ENCODE data around the gene XPO6.

The XPO6 gene

GRCh38 chr16:28062261-28062846 is 149.4 kb downstream of the XPO6 start:
- Histone ChIP-seq H3K9ac (ENCODE audit: low read length in 5 of 5) (no peak overlapping the region), H3K4me1 (ENCODE audit: control insufficient read depth in 5 of 5, insufficient read depth in 5 of 5, low read length in 5 of 5) (no peaks in the 10 kb centered on the region), H3K9me3 (ENCODE audit: control insufficient read depth in 5 of 5, low read length in 5 of 5) (no peaks in the 10 kb centered on the region), H3K4me3 (ENCODE audit: low read depth in 1 of 5, low read length in 5 of 5) (no peak overlapping the region), H3K36me3 (ENCODE audit: control insufficient read depth in 5 of 5, insufficient read depth in 5 of 5, low read length in 5 of 5) (no peaks in the 10 kb centered on the region), H3K27me3 (ENCODE audit: control insufficient read depth in 5 of 5, insufficient read depth in 4 of 5, low read length in 5 of 5) (peaks cover 29 to 50% (median 40%) of the 10 kb centered on the region in 5 donors), H3K27ac (ENCODE audit: low read depth, low read length) (no peak overlapping the region)

DNA sequence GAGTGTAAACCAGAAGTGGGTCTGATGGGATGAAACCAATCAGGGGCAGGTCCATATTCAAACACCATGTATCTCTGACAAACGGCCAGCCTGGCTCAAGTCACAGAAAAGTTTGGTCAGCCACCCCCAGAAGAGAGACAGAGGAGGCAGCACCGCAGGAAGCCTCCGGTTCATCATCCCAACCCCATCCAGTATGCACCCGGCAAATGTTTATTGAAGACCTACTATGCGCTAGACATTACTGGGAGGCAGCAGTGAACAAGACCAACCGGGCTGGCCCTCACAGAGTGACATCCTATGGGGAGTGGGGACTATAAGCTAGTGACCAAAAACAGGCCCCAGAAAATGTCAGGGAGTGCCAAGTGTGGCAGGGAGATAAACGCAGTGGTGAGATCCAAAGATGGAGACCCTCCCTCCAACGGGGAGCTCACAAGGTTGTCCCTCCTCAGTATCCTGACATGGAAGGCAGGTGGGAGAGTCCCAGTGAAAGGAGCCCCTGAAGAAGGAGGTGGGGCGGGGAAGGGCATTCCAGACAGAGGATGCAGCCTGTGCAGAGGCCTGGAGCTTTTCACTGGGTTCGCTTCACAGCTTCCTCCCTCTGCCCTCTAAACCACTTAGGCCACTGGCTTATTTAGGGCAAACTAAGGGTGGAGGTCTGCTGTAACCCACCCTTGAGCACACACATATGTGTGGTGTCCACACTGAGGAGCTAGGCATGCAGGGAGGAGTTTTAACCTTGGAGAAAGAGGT is 150.2 kb downstream of the XPO6 start:
- no peaks in the 10 kb centered on the region for H3K36me3 ChIP-seq (ENCODE audit: control insufficient read depth in 5 of 5, insufficient read depth in 5 of 5, low read length in 5 of 5)
- H3K4me3 ChIP-seq (ENCODE audit: low read depth in 1 of 5, low read length in 5 of 5) = no peak overlapping the region
- no peak overlapping the region for H3K27ac ChIP-seq (ENCODE audit: low read depth, low read length)
- H3K27me3 ChIP-seq (ENCODE audit: control insufficient read depth in 5 of 5, insufficient read depth in 4 of 5, low read length in 5 of 5) = peaks cover 29 to 50% (median 40%) of the 10 kb centered on the region in 5 donors
- H3K9me3 ChIP-seq (ENCODE audit: control insufficient read depth in 5 of 5, low read length in 5 of 5) = no peaks in the 10 kb centered on the region
- H3K4me1 ChIP-seq (ENCODE audit: control insufficient read depth in 5 of 5, insufficient read depth in 5 of 5, low read length in 5 of 5) = no peaks in the 10 kb centered on the region
- H3K9ac ChIP-seq (ENCODE audit: low read length in 5 of 5) = no peak overlapping the region

DNA sequence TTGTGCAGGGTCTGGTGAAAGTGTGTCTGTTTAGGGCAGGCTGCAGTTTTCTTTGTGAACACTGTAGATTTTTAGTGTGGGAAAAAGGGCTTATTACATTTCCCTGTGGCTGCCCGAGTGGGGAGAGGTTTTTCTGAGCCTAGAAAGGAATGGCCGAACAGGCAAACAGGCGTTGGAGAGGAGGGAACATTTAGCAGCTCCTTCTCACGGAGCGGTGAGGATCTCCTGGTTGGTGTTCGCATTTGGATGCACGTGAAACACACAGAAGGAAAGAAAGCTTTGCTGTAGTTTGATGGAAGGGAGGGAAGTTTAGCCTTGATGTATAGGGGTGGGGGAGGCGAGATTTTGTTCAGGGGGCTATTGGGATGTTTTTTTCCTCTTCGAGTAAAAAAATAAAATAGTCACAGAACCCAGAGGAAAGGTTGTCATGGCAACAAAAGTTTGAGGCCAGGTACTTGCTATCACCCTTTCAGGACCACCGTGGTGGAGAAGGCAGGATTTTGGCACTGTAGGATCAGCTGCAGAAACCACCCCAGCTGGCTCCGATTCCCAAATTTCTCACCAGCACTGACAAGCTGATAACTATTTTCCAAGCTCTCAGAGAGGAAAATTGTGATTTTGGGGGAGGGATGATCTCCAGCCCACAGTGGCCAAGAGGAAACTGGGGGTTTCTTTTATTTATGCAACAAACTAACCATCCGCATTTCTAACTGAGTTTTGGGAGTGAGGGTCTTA is 151.8 kb downstream of the XPO6 start:
- H3K27ac ChIP-seq (ENCODE audit: low read depth, low read length) = no peak overlapping the region
- no peaks in the 10 kb centered on the region for H3K36me3 ChIP-seq (ENCODE audit: control insufficient read depth in 5 of 5, insufficient read depth in 5 of 5, low read length in 5 of 5)
- H3K4me1 ChIP-seq (ENCODE audit: control insufficient read depth in 5 of 5, insufficient read depth in 5 of 5, low read length in 5 of 5) = no peaks in the 10 kb centered on the region
- H3K4me3 ChIP-seq (ENCODE audit: low read depth in 1 of 5, low read length in 5 of 5) = no peak overlapping the region
- H3K9me3 ChIP-seq (ENCODE audit: control insufficient read depth in 5 of 5, low read length in 5 of 5) = no peaks in the 10 kb centered on the region
- H3K27me3 ChIP-seq (ENCODE audit: control insufficient read depth in 5 of 5, insufficient read depth in 4 of 5, low read length in 5 of 5) = peaks cover 29 to 48% (median 39%) of the 10 kb centered on the region in 5 donors
- no peak overlapping the region for H3K9ac ChIP-seq (ENCODE audit: low read length in 5 of 5)

DNA sequence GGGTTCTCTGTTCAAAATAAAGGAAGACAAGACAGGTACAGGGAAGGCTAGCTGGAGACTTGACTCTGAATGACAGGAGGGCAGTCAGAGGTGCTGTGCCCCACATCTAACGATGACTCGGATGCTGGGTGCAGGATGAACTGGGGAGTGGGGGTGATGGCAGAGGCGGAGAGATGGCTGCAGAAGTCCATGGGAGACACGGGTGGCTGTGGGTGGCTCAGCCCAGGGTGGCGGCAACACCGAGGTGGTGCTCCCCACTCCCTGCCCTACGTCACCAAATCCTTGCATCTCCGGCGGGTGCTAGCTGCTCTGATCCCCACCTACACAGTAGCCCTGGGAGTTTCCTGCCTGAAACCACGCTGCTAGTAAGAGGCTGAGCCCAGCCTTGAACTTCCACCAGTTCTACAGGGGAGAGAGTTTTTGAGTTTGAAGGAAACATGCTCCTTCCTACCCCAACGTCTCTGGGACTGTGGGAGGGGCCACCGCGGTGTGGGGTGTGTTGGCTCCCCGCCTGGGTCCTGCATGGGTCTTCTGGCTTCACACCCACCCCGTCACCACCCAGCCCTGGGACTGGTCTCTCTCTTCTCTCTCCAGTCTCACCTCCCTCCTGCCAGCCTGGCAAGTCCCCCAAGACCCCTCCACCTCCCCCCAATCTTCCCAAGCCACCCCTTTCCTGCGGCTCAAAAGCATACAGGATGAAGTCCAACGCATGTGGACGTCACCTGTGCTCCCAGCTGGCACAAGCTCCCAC is 152.8 kb downstream of the XPO6 start:
- H3K9me3 ChIP-seq (ENCODE audit: control insufficient read depth in 5 of 5, low read length in 5 of 5) = no peaks in the 10 kb centered on the region
- peaks cover 30 to 40% (median 35%) of the 10 kb centered on the region in 5 donors for H3K27me3 ChIP-seq (ENCODE audit: control insufficient read depth in 5 of 5, insufficient read depth in 4 of 5, low read length in 5 of 5)
- no peaks in the 10 kb centered on the region for H3K36me3 ChIP-seq (ENCODE audit: control insufficient read depth in 5 of 5, insufficient read depth in 5 of 5, low read length in 5 of 5)
- no peaks in the 10 kb centered on the region for H3K4me1 ChIP-seq (ENCODE audit: control insufficient read depth in 5 of 5, insufficient read depth in 5 of 5, low read length in 5 of 5)
- no peak overlapping the region for H3K4me3 ChIP-seq (ENCODE audit: low read depth in 1 of 5, low read length in 5 of 5)
- no peak overlapping the region for H3K27ac ChIP-seq (ENCODE audit: low read depth, low read length)
- no peak overlapping the region for H3K9ac ChIP-seq (ENCODE audit: low read length in 5 of 5)

DNA sequence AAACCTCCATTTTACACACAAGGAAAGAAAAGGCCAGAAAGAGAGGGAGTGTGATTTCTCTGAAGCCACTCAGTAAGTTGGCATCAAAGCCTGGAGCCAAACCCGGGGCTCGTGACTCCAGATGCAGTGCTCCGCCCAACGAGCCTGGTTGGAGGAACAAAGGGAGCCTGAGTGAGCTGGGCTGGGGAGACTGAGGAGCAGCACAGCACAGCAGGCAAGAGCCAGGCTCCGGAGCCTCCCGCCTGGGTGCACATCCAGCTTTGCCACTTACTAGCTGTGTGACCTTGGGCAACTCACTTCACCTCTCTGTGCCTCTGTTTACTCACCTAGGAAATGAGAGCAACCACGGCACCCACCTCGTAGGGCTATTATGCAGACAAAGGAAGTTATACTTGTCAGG is 153.8 kb downstream of the XPO6 start:
- H3K4me1 ChIP-seq (ENCODE audit: control insufficient read depth in 5 of 5, insufficient read depth in 5 of 5, low read length in 5 of 5) = no peaks in the 10 kb centered on the region
- peaks cover 38 to 42% (median 39%) of the 10 kb centered on the region in 5 donors for H3K27me3 ChIP-seq (ENCODE audit: control insufficient read depth in 5 of 5, insufficient read depth in 4 of 5, low read length in 5 of 5)
- H3K4me3 ChIP-seq (ENCODE audit: low read depth in 1 of 5, low read length in 5 of 5) = no peak overlapping the region
- H3K27ac ChIP-seq (ENCODE audit: low read depth, low read length) = no peak overlapping the region
- no peak overlapping the region for H3K9ac ChIP-seq (ENCODE audit: low read length in 5 of 5)
- H3K36me3 ChIP-seq (ENCODE audit: control insufficient read depth in 5 of 5, insufficient read depth in 5 of 5, low read length in 5 of 5) = no peaks in the 10 kb centered on the region
- no peaks in the 10 kb centered on the region for H3K9me3 ChIP-seq (ENCODE audit: control insufficient read depth in 5 of 5, low read length in 5 of 5)

DNA sequence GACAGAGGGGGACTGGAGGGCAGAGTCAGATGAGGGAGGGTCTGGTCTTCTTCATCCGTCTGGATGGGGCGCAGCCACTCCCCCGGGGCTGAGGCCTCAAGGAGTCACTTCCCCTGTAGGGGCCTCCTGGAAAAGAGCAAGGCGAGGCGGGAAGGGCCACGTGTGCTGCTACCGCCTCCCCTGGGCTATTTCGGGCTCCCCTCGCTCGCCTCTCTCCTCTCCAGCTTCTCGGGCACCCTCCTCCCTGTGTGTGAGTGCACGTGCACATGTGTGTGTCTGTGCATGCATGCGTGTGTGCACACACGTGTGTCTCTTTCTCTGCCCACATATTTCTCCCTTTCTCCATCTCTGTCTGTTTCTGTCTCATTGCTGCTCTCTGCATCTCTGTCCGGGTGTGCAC is 158.3 kb downstream of the XPO6 start:
- H3K27ac ChIP-seq (ENCODE audit: low read depth, low read length) = no peak overlapping the region
- H3K4me3 ChIP-seq (ENCODE audit: low read depth in 1 of 5, low read length in 5 of 5) = no peak overlapping the region
- no peaks in the 10 kb centered on the region for H3K4me1 ChIP-seq (ENCODE audit: control insufficient read depth in 5 of 5, insufficient read depth in 5 of 5, low read length in 5 of 5)
- peaks cover 12 to 23% (median 16%) of the 10 kb centered on the region in 5 donors for H3K27me3 ChIP-seq (ENCODE audit: control insufficient read depth in 5 of 5, insufficient read depth in 4 of 5, low read length in 5 of 5)
- no peak overlapping the region for H3K9ac ChIP-seq (ENCODE audit: low read length in 5 of 5)
- H3K9me3 ChIP-seq (ENCODE audit: control insufficient read depth in 5 of 5, low read length in 5 of 5) = peaks cover 4 to 17% (median 8%) of the 10 kb centered on the region in 5 donors
- no peaks in the 10 kb centered on the region for H3K36me3 ChIP-seq (ENCODE audit: control insufficient read depth in 5 of 5, insufficient read depth in 5 of 5, low read length in 5 of 5)

DNA sequence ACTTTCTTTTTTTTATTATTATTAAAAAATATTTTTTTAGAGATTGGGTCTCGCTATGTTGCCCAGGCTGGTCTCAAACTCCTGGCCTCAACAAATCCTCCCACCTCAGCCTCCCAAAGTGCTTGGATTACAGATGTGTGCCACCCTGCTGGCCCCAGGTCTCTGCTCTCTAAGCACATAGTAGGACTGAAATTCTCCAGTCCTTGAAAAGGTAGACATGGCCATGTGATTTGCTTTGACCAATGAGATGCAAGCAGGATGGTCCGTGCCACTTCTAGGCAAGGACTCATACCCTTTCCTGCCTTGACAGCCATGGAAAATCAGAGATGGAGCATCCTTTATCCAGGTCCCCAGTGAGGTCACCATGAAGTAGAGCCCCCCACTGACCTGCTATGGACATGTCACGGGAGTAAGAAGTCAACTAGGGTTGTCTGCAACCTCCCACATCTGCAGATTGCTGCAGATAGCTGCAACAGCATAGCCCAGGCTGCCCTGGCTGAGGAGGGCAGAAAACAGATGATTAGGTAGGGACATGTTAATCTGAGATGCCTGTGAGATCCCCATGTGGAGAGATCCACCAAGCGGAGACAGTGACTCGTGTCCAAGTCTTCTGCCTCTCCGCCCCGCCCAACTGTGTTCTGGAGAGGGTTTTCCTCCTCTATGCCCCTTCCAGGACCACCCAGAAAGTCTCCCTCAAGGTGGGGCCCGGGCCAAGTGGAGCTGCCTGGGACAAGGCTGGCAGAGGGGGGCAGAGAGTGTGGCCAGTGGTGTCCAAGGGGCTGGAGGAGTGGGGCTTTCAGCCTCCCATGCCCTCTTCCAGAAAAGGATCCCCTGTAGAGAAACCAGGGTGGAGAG is 159.3 kb downstream of the XPO6 start:
- Histone ChIP-seq H3K27me3 (ENCODE audit: control insufficient read depth in 5 of 5, insufficient read depth in 4 of 5, low read length in 5 of 5) (peaks cover 9 to 17% (median 13%) of the 10 kb centered on the region in 5 donors), H3K4me3 (ENCODE audit: low read depth in 1 of 5, low read length in 5 of 5) (no peak overlapping the region), H3K36me3 (ENCODE audit: control insufficient read depth in 5 of 5, insufficient read depth in 5 of 5, low read length in 5 of 5) (no peaks in the 10 kb centered on the region), H3K9me3 (ENCODE audit: control insufficient read depth in 5 of 5, low read length in 5 of 5) (peaks cover 6 to 25% (median 9%) of the 10 kb centered on the region in 5 donors), H3K27ac (ENCODE audit: low read depth, low read length) (no peak overlapping the region), H3K9ac (ENCODE audit: low read length in 5 of 5) (no peak overlapping the region), H3K4me1 (ENCODE audit: control insufficient read depth in 5 of 5, insufficient read depth in 5 of 5, low read length in 5 of 5) (no peaks in the 10 kb centered on the region)

GRCh38 chr16:28051486-28051885 is 160.3 kb downstream of the XPO6 start:
- Histone ChIP-seq H3K9ac (ENCODE audit: low read length in 5 of 5) (no peak overlapping the region), H3K36me3 (ENCODE audit: control insufficient read depth in 5 of 5, insufficient read depth in 5 of 5, low read length in 5 of 5) (no peaks in the 10 kb centered on the region), H3K27ac (ENCODE audit: low read depth, low read length) (no peak overlapping the region), H3K4me3 (ENCODE audit: low read depth in 1 of 5, low read length in 5 of 5) (no peak overlapping the region), H3K9me3 (ENCODE audit: control insufficient read depth in 5 of 5, low read length in 5 of 5) (peaks cover 9 to 31% (median 12%) of the 10 kb centered on the region in 5 donors), H3K27me3 (ENCODE audit: control insufficient read depth in 5 of 5, insufficient read depth in 4 of 5, low read length in 5 of 5) (peaks cover 9 to 15% (median 13%) of the 10 kb centered on the region in 5 donors), H3K4me1 (ENCODE audit: control insufficient read depth in 5 of 5, insufficient read depth in 5 of 5, low read length in 5 of 5) (no peaks in the 10 kb centered on the region)

Data from subcutaneous abdominal adipose tissue (tissue), 5 donors.